GM23248 (cell line): ENCODE measurements around the gene ZNF292.

Source experiments
- EZH2 ChIP-seq: fragments of 200-600 bp; sonication (generic); IDR thresholded peaks from 2 replicates; pipeline ENCODE4 v1.6.1; 2018; ENCODE audit warnings: antibody characterized with exemption, mild to moderate bottlenecking; ENCODE audit not compliant: insufficient read depth, poor library complexity, severe bottlenecking
- EZH2phosphoT487 ChIP-seq: fragments of 200-600 bp; sonication (generic); IDR thresholded peaks from 2 replicates; pipeline ENCODE4 v1.6.1; 2018; ENCODE audit warnings: antibody characterized with exemption, moderate library complexity, mild to moderate bottlenecking, low read depth; ENCODE audit not compliant: insufficient read depth

- no peak for TF ChIP-seq EZH2
- no peak for TF ChIP-seq EZH2phosphoT487
Observed at GRCh38 chr6:87276624-87277023, 121.3 kb downstream of the ZNF292 start.
